ENCODE data around the gene TSC22D4.
A peak's percentile ranks its signal among the peaks of the same experiment; 100 is the strongest.
"Not testable (repeated sequence)": the region's sequence is repeated elsewhere in the genome, so short reads cannot be mapped to it uniquely, and the experiment has no call there.

Gene TSC22D4

DNA sequence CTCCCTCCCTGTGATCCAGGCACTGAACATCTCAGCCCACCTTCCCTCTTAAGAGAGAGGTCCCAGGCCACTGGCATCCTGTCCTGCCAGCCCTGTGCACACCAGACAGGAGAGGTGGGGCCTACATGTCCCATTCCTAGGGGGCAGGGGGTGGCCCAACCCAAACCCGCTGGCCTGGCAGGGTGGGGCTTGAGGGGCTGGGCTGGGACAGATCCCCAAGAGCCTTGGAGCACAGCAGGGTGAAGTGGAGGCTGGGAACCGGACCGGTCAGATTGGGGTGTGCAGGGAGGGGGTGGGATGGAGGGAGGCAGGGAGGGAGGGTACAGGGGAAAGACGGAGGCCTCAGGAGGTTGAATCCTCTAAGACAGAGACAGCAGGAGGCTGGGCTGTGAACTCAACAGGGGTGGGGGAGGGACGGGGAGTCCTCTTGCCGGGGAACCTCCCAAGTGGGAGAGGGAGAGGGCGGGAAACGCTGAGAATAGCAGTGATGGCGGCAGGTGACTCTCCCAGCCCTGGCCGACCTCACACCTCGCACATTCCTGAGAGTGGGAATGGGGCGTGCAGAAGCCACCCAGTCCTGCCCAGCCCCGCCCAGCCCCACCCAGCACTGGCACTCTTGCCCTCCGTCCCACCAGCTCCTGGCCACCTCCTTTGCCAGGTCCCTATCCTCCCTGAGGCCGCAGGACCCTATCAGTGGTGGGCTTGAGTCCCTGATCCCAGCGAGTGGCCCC, 6.7 kb downstream of the TSC22D4 start:
- no peak for DNase-seq

DNA sequence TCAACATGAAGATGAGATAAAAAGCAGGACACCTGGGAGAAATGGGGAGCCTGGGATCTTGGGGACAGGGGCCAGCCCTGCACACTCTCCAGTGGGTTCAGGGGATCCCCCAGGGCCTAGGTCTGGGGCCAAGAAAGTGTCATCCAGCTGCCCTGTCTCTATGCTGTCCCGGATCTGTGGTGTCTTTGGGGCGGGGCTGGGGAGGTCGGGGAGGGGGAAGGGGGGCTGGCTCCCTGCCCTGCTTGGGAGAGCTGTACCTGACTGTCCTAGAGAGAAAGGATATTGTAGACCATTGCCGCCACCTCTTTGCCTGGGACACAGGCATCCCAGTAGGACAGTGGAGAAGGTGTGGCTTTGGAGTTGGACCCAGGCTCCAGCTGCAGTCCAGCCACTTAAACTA, 8.0 kb downstream of the TSC22D4 start:
- no peak for DNase-seq

DNA sequence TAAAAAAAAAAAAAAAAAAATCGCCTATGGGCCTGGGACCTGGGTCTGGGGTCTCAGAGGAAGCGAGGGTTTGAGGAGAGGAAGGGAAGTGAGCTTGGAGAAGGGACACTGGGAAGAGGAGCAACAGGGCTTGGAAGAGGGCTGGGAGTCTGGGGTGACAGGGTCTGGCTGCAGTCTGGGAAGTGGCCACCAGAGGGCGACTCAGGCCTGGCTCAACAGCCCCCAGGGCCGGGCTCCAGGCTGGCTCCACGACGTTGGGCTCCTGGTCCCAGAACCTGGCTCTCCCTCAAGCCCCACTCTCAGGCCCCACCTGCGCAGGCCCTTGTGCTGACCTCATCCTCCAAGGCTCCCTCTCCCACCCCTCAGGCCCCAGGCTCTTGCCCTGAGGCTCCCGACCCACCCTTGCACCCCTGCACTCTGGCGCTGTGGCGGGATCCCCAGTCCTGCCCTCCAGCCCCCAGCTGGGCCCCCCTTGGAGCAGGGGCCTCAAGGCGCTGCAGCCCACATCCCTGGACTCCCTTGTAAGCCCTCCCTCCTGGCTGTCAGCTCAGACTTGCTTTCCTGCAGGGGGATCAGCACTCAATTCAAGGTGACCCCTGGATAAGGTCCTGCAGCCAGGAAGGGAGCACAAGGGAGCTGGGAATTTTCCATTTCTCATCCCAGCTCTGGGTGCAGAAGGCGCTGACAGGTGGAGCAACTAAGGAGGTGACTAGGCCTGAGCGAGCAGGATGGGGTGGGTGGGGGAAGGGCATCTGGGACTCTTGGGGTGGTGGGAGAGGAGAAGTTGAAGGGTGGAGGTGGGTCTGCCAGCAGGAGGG, 9.6 kb downstream of the TSC22D4 start:
- DNase-seq: peak; percentile 59

DNA sequence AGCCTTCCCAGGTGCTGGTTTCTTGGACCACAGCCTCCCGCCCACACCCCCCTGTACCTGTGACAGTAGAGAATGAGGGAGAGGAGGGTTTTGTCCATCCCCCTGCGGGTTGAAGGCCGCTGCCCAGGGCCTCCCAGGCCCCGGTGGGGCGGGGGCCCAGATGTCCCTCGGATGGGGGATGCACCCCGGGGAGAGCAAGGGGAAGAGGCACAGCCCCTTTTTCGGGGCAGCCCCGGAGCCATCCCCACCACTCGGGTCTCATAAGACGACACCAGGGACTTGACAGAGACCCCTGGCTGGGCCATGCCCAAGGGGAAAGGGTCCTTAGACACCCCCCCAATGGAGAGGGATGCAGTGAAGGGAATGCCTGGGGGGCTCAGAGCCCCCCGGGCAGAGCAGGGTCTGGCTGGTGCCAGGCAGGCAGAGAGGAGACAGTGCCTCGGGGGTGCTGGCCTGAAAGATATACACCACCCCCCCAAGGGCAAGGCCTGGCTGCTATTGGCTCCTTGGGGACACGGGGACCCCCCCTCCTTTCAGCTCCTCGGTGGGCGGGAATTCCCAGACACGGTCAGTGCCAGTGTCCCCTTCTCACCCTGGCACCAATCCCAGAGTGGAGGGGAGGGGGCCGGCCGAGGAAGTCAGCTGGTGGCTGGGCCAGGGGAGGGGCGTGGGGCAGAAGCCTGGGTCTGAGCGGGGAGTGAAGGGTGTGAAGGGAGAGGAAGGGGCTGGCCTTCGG, 11.2 kb downstream of the TSC22D4 start:
- no peak for DNase-seq

DNA sequence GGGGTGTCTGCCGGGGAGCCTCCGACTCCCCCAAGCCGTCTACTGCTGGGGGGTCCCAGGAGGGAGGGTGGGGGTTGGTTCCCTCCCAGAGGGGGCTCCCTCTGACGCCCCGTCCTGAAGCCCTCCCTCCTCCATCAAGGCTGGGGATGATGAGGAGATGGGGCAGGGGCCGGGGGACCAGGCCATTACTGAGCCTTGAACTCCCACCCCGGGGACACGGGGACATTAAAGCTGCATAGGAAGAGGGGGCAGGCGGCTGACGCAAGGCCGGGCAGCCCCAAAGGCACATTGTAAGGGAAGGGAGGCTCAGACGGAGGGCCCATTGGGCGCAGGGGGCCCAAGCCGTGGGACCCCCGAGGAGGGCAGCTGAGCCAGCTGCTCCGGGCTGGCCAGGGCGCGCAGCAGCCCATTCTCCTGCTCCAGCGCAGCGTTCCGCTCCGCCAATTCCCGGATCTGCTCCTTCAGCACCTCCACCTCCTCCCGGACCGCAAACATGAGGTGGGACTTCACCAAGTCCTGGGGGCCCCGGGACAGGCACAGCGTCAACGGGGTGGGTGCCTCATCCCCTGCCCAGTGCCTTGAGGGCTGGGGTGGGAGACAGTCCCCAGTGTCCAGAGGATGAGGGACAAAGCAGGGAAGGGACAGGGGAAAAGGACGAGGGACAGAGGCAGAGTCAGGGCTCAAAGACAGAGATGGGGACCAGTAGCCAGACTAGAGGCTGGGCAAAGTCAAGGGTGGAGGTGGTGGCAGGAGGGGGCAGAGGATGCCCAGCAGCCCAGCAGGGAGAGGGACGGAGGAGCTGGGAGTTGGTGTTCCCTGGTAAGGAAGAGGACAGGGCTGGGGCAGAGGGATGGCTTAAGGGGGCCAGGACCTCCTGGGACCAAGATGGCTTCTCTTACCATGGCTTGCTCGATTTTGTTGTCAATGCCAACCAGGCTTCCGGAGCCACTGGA, 12.1 kb downstream of the TSC22D4 start:
- DNase-seq: no peak

DNA sequence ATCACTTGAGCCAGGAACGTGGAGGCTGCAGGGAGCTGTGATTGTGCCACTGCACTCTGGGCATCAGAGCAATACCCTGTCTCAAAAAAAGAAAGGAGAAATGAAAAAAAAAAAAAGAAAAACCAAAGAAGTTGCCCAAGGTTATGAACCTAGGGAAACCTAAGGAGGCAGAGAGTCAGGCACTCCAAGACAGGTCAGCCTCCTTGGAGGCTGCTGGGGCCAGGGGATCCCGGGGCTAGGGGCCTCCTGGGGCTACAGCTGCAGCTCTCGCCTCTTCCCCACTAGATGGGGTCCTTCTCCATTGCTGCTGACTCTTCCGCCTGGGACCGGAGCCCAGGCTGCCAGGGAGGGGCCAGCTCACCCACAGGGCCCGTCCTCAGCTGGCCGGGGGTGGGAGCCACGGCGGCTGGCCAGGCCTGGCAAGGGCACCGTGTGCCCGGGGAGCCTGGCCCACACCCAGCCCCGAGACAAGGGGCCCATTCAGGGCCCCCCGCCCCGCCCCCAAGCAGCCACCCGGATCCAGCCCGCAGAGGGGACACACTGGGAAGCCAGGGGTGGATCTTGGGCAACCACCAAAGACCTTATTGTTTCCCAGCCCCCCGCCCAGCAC, 13.2 kb downstream of the TSC22D4 start:
- peak; percentile 63 for DNase-seq

DNA sequence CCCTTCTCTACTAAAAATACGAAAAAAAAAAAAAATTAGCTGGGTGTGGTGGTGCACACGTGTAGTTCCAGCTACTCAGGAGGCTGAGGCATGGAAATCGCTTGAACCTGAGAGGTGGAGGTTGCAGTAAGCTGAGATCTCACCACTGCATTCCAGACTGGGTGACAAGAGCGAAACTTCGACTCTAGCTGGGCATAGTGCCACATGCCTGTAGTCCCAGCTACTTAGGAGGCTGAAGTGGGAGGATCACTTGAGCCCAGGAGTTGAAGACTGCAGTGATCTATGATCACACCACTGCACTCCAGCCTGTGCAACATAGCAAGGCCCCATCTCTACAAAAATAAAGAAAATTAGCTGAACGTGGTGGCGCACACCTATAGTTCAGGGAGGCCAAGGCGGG, 13.7 kb downstream of the TSC22D4 start:
- no peak for DNase-seq

DNA sequence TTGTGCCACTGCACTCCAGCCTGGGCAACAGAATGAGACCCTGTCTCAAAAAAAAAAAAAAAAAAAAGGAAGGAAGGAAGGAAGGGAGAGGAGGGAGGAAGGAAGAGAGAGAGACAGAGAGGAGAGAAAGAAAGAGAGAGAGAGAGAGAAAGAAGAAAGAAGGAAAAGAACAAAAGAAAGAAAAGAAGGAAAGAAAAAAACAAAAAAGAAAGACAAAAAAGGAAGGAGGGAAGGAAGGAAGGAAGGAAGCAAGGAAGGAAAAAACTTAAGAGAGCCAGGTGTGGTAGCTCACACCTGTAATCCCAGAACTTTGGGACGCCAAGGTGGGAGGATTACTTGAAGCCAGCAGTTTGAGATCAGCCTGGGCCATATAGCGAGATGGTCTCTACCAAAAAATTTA, 14.2 kb downstream of the TSC22D4 start:
- no peak for DNase-seq

DNA sequence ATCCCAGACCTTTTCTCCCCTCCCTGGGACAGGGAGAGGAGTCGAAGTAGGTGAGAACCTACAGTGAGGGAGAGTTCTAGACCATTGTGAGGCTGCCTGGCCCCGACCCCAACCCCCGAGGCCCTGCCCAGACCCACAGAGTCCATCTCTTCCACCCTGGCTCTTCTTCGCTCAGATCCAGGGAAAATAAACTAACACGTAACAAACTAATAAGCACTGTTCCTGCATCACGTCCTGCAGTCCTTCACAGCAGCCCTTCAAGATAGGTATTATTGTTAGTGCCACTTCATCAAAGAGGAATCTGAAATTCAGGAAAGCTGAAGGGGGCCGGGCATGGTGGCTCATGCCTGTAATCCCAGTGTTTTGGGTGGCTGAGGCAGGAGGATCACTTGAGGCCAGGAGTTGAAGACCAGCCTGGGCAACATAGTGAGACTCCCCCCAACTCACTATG, 14.8 kb downstream of the TSC22D4 start, which contains the start of gene SPACDR:
TSS of gene SPACDR (minus strand) at position 51 of the 451 bp plus-strand sequence. CDS start 235 bp downstream, outside the sequence.
- no peak for DNase-seq

DNA sequence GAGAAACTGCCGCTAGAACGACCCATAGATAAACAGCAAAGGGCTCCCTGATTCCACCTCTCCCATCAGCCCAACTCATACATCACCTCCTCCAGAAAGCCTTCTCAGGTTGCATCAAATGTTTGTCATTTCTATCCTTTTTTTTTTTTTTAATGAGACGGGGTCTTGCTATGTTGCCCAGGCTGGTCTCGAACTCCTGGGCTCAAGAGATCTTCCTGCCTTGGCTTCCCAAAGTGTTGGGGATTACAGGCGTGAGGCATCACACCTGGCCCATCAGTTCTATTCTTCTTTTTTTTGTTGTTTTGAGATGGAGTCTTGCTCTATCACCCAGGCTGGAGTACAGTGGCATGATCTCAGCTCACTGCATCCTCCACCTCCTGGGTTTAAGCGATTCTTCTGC, 22.0 kb downstream of the TSC22D4 start:
- no peak for DNase-seq

DNA sequence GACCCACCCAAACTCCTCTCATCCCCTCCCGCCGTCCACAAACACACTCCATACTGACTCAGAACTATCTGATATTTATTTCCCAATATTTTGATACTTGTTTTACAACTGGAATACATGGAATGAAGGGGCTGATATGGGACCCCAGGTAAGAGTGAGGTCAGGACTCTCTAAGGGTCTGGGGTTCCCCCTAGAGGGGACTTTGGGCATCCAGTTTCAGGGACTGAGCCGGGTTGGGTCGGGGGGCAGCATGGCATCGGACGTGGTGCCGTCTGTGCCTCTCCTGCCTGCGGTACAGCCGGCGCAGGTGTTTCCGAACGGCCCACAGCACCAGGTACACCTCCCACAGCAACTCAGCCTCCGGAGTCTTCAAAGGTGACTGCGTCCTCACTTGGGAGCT, 22.5 kb downstream of the TSC22D4 start:
- no peak for DNase-seq

DNA sequence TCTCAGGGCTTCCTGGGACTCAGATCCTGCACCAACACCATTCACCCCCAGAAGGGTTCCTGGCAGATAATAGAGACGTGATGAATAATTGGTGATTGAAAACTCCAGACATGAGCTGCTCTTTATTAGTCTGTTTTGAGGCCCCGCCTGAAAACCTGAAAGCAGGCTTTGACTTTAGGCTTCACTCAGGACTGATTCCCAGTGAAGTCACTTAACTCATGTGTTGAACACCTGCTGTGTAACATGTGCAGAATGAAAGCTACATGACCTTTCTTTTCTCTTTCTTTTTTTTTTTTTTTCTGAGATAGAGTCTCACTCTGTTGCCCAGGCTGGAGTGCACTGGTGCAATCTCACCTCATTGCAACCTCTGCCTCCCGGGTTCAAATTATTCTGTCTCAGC, 23.8 kb downstream of the TSC22D4 start:
- DNase-seq: no peak

DNA sequence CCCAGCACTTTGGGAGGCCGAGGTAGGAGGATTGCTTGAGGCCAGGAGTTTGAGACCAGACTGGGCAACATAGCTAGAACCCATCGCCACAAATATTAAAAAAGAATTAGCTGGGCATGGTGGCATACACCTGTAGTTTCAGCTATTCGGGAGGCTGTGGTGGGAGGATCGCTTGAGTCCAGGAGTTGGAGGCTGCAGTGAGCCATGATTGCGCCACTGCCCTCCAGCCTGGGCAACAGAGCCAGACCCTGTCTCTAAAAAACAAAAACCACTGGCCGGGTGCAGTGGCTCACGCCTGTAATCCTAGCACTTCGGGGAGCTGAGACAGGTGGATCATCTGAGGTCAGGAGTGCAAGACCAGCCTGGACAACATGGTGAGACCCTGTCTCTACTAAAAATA, 25.2 kb downstream of the TSC22D4 start:
- not testable (repeated sequence) for DNase-seq

DNA sequence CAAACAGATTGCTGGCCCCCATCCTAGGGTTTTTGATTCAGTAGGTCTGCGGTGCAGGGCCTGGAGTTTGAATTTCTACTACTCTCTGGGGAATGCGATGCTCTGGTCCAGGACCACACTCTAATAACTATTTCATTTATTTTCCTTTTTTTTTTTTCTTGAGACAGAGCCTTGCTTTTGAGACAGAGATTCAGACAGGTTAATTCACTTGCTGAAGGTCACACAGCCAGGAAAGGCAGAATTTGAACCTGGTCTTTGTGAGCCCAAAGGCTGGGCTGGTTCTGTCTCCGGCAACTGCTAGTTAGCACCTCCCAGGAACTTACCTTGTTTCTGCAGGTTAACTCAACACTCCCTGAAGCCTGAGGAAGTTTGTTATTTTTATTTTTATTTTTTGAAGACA, 26.5 kb downstream of the TSC22D4 start:
- DNase-seq: no peak

DNA sequence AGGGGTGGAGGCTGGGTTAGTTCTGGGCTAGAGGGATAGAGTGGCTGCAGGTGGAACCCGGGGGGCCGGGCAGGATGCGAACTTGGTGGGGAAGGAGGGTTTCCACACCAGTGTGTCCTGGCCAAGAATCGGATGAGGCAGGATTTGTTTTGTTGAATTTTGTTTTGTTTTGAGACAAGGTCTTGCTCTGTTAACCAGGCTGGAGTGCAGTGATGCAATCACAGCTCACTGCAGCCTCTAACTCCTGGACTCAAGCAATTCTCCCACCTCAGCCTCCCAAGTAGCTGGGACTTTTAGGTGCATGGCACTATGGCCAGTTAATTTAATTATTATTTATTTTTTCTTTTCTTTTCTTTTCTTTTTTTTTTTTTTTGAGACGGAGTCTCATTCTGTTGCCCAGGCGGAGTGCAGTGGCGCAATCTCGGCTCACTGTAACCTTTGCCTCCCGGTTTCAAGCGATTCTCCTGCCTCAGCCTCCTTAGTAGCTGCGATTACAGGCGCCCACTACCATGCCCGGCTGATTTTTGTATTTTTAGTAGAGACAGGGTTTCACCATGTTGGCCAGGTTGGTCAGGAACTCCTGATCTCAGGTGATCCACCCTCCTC, 29.7 kb downstream of the TSC22D4 start:
- DNase-seq: no peak

DNA sequence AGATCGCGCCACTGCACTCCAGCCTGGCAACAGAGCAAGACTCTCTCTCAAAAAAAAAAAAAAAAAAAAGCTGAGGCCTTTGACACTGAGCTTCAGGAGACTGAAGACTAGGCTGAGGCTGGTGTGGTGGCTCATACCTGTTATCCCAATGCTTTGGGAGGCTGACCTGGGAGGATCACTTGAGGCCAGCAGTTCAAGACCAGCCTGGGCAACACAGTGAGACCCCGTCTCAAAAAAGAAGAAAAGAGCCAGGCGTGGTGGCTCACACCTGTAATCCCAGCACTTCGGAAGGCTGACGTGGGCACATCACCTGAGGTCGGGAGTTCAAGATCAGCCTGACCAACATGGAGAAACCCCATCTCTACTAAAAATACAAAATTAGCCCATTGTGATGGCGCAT, 31.7 kb downstream of the TSC22D4 start:
- DNase-seq: not testable (repeated sequence)

DNA sequence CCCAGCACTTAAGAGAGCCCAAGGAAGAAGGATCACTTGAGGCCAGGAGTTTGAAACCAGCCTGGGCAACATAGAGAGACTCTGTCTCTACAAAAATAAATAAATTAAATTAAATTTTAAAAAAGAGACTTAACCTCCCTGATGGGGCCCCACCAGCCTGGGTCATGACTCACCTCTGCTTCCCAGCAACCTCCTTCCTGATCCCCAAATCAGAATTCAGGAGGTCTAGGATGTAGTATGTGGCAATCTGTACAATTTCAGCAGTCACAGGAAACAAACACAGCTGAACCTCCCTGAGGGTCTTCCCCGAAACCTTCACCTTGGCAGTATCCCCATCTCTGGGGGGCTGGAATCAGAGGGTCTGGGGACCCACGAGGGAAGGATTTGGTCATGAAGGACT, 33.0 kb downstream of the TSC22D4 start:
- no peak for DNase-seq

DNA sequence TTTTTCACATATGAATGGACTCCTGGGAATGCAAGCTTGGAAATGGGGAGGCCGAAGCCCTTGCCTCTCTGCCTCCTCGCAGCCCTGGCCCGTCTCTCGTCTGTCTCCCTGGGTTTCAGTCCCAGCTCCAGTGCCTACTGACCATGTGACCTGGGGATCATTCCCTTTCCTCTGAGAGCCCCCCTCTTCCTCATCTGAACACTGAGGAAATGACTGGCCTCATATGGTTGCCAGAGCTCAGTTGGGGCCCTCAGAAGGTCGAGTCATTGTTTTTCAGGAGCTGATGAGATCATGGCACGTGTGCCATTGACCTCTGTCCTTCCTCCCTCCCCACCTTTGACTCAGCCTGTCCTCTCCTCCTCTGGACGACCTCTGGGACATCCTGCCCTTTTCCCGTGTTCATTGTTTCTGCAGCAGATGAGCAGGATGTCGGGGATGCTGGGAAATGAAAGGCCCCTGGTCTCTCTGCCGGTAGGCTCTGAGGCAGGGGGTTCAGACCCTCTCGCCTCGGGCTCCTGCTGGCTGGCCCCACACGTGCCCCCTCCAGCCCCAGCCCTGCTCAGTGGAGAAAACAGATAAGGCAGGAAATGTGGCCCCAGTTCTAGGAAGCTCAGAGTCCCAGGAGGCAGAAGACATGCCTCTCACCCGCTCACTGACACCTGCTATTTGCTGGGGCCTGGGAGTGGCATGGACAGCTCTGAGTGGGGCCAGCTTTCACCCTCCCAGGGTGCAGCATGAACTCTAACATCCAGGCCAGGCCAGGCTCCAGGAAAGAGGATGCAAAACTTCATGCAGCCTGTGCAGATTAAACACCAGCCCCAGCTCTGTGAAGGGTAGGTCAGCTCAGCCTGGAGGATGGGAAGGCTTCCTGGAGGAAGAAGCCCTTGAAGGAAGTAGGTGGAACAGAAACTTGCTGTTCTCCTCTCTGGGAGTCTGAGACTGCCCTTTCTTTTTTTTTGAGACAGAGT, 34.4 kb downstream of the TSC22D4 start:
- no peak for DNase-seq

DNA sequence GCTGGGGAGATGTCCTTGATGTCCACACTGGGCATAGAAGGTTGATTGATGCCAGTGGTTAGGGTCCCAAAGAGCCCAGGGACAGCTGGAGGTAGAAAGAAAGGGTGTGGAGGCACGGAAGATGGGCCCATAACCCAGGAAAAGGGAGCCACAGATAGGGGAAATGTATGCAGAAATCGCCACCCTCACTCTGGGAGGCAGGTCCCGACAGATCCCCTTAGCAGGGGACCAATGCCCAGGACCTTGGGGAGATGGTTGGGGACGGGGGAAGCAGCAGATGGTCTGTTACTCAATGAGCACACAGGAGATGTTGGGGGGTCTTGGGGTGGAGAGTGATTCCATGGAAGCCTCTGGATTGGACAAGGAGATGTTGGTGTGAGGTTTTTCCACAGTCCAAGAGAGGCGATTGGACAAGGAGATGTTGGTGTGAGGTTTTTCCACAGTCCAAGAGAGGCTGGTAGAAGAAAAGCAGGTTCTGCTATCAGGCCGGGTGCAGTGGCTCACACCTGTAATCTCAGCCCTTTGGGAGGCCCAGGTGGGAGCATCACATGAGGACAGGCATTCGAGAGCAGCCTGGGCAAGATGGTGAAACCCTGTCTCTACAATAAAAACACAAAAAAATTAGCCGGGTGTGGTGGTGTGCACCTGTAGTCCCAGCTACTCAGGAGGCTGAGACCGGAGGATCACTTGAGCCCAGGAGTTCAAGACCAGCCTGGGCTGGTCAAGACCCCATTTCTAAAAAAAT, 35.7 kb downstream of the TSC22D4 start:
- DNase-seq: no peak

Data from NCI-H1105 treated with DMSO at 0.1 percent for 48 hours (cell line).